Activated effector memory CD4-positive, alpha-beta T cell treated with anti-CD3 and anti-CD28 coated beads, Interleukin-2, amount 50 U/mL, for 16 hours (primary cell): Measurements from ENCODE around the gene MTA3.
A peak's percentile ranks its signal among the peaks of the same experiment; 100 is the strongest.
"Not testable (repeated sequence)": the region's sequence is repeated elsewhere in the genome, so short reads cannot be mapped to it uniquely, and the experiment has no call there.

Source experiments
- DNase-seq: peaks from one replicate; pipeline ENCODE4 v3.0.0-alpha.2; 2020

Gene MTA3

GRCh38 chr2:42567806-42568400 lies 529 bp upstream of the MTA3 start:
- DNase-seq: peak; percentile 62

DNA sequence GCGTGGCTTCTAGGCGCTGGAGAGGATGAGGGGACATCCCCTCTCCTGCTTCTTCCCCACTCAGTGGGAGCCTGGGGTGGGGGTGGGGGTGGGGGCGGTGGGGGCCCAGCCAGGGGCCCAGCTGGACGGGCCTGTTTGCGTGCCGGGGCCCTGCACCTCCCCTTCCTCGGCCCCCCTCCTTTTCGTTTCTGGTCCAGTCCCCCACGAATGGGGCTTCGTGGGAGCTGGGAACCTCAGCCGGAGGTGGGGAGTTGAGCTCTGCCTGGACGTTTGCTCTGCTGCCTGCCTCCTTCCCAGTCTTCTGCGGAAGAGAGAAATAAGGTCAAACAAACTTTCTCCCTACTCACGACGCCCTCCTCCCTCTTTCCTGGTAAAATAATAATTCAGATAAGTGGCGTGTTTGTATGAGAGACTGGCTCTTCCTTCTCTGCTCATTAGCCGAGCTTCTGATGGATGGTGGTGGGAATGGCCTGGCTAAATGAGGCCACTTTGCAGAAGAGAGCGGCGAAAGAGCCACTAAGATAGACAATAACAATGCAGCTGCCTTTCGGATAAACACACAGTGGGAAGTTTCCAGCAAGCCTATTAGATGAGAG lies 782 bp downstream of the MTA3 start:
- peak; percentile 62 for DNase-seq

DNA sequence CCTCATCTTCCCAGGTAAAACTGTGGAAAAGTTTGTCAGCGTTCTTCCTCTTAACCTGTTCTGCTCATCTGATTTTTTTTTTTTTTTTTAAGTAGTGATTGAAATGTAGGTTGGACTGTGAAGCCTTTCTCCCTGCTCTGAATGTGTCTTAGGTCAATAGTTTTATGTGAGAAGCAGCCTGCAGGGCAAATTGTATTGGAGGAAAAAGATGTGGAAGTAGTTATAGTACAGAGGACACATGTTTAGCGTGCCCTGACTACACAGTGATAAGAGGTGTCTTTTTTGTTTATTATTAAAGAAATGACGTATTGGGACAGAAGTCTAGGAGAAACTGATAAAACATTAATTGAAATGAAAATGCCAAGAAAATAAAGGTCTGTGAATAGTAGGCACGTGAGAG lies 1.5 kb downstream of the MTA3 start:
- no peak for DNase-seq

GRCh38 chr2:42572297-42573081 lies 4.1 kb downstream of the MTA3 start:
- peak; percentile 22 for DNase-seq

DNA sequence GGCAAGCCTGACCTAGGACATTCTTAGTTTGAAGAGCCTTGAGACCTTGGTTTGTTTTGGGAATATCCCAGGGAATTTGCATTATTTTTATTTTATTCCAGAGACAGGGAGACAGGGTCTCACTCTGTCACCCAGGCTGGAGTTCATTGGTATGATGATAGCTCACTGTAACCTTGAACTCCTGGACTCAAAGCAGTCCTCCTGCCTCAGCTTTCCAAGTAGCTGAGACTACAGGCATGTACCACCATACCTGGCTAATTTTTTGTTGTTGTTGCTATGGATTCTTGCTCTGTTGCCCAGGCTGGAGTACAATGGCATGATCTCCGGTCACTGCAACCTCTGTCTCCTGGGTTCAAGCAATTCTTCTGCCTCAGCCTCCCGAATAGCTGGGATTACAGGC lies 4.8 kb downstream of the MTA3 start:
- DNase-seq: peak; percentile 17

DNA sequence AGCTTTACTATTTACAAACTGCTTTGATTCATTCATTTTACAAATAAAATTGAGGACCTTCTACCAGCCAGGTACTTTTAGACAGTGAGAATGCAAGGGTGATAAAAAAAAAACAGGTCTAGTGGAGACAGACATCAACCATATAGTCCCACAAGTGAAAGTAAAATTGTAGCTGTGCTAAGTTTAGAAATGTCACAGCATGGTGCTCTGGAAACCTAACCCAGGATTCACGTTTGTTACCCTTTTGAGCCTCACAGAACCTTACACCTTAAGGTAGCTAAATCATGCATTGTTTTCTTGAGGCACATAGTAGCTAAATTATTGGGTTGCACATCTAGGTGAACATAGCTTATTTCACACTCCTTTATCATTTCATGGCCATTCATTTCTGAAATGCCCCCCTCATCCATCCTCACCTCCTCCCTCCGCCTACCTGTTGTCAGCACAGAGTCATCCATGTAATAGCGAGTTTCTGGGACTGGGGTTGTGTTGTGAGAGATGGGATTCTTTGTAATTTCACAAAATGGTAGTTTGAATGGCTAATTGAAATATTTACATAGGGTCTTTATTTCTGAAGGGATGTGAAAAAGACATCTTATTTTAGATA lies 7.1 kb downstream of the MTA3 start:
- peak; percentile 17 for DNase-seq

GRCh38 chr2:42578621-42579020 lies 10.2 kb downstream of the MTA3 start:
- DNase-seq: no peak

DNA sequence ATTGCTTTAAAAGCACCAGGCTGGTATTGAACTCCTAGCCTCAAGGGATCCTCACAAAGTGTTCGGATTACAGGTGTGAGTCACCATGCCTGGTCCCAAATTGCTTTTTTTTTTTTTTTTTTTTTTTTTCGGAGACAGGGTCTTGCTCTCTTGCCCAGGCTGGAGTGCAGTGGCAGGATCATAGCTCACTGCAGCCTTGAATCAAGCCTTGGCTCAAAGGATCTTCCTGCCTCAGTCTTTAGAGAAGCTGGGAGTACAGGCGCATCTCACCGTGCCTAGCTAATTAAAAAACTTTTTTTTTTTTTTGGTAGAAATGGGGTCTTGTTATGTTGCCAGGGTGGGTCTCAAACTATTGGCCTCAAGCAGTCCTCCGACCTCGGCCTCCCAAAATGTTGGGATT lies 12.8 kb downstream of the MTA3 start:
- DNase-seq: peak; percentile 28

DNA sequence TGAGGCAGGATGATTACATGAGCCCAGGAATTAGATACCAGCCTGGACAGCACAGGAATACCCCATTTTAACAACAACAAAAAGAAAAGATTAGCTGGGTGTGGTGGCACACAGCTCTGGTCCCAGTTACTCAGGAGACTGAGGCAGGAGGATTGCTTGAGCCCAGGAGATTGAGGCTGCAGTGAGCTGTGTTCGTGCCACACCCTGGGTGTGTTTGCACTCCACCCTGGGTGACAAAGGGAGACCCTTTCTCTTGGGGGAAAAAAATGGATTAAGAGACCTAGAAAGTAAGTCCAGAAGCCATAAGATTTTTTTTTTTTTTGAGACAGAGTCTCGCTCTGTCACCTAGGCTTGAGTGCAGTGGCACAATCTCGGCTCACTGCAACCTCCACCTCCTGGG lies 16.2 kb downstream of the MTA3 start:
- DNase-seq: not testable (repeated sequence)

- DNase-seq: no peak
These were observed 17.3 kb downstream of the MTA3 start for GRCh38 chr2:42585779-42586178.

DNA sequence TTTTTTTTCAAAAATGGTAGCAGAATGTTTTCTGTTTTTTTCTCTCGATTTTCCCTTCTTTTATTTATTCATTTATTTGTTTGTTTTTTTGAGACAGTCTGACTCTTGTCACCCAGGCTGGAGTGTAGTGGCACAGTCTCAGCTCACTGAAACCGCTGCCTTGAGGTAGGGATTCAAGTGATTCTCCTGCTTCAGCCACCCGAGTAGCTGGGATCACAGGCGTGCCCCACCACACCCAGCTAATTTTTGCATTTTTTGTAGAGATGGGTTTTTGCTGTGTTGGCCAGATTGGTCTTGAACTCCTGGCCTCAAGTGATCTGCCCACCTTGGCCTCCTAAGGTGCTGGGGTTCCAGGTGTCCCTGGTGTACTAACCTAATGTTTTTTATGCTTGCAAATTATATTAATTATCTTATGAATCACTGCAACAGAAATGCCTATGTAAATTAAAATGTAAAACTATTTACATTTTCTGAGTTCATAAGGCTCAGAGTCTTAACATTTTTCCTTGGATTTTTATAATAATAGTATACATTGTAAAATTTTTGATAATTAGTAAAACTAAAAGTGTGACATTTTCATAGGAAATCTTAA lies 19.2 kb downstream of the MTA3 start:
- DNase-seq: no peak

DNA sequence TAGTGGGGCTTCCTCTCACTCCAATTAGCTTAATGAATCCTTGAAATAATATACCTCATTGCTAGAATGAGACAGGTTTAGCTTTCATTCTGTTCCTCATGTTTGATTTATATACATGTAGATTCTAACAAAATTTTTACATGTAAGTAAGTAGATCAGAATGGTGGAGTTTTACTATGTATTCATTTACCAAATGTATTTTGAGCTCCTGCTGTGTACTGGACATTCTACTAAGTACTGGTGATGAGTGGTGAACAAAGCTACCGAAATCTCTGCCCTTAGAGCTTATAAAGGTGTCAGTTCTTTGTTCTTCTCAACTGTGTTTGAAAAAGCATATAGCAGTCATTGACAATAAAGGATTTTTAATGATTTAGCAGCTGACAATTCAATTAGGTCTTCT lies 19.7 kb downstream of the MTA3 start:
- no peak for DNase-seq

DNA sequence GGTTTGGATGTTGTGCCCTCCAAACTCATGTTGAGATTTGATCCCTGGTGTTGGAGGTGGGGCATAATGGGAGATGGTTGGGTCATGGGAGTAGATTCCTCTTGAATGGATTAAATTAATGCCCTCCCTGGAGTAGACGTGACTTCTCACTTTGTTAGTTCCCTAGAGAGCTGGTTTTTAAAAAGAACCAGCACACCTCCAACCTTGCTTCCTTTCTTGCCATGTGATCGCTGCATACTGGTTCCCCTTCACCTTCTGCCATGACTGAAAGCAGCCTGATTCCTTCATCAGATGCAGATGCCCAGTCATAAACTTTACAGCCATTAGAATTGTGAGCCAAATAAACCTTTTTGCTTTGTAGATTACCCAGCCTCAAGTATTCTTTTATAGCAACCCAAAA lies 21.7 kb downstream of the MTA3 start:
- DNase-seq: no peak

GRCh38 chr2:42593282-42593681 lies 24.9 kb downstream of the MTA3 start:
- no peak for DNase-seq

DNA sequence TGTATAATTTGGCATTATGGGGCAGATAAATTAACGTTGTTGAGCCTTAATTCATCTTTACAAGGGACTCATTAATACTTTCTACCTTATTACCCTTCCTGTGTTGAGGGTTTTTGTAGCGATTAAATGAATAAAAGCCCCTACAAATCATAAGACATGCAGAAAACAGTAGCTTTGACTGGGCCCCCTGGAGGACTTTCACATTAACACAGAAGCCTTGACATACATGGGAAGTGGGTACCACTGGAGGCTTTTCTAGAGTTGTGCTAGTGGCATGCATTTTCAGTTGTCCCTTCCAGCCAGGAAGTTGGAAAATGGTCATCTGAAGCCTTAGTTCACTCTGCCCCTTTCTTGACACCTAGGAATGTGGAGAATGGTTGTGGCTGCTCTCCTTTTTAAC lies 30.2 kb downstream of the MTA3 start:
- no peak for DNase-seq

GRCh38 chr2:42601076-42601475 lies 32.6 kb downstream of the MTA3 start:
- DNase-seq: no peak

- no peak for DNase-seq
These were observed 33.9 kb downstream of the MTA3 start for GRCh38 chr2:42602218-42602875.

DNA sequence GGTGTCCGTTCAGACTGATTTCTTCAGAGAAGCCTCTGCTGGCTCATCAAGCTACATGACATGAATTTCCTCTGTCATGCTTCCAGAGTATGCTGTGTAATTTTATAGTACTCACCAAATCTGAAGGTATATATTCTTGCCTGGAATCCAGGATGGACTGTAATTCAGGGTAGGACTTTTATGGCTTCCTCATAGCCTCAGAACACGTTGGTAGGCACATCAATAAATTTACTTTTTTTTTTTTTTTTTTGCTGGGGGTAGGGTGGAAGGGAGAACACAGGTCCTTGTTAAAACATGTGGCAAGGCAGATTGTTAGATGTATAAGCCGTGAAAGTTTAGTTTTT lies 34.4 kb downstream of the MTA3 start:
- no peak for DNase-seq

DNA sequence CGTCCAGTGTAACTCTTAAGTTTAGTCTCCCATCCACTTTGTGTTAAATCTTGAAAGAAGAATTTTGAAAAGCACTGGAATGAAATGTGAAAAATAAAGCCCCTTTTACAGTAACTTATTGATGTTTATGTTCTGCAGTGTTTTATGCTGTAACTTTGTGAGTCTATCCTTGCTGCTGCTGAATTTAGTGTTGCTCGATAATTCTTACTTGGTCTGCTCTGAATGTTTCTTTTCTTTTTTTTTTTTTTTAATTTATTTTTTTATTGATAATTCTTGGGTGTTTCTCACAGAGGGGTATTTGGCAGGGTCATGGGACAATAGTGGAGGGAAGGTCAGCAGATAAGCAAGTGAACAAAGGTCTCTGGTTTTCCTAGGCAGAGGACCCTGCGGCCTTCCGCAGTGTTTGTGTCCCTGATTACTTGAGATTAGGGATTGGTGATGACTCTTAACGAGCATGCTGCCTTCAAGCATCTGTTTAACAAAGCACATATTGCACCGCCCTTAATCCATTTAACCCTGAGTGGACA lies 36.0 kb downstream of the MTA3 start:
- DNase-seq: not testable (repeated sequence)

GRCh38 chr2:42606166-42606565 lies 37.7 kb downstream of the MTA3 start:
- not testable (repeated sequence) for DNase-seq

GRCh38 chr2:42607101-42607637 lies 38.7 kb downstream of the MTA3 start:
- no peak for DNase-seq

DNA sequence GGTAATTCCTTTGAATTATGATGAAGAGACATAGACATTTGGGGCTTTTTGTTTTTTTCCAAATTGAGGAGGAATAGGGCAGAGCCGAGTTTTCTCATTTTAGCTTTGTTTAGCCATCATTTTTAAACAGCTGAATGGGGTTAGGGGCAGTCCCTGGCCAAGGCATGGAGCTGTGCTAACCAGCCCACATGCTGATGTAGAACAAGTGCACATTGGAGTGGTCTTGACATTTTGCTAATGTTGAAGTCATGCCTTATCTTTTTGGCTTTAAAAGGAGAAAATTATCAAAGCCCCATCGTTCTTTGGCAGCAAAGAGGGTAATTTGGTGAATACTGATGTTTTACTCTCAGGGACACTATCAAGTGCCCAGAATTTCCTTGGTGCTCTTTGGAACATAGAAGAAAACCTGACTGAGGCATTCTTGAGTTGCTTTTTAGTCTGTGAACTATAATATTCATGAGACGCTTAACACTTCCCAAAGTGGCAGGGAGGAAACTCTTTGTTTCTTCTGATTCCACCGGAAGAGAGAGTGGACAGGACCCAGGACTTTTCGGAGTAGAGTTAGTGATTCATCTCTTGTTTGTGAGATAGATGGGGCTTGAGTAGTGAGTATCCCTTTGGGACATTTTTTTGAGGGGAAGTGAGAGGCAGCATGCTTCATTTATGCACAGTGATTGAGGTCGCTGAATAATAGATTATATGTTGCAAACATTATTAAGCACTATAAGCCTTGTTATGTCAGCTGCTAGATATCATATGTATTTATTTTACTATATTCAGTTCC lies 45.0 kb downstream of the MTA3 start:
- DNase-seq: no peak
